ENCODE measurements around the gene KIAA1614.

Gene KIAA1614

DNA sequence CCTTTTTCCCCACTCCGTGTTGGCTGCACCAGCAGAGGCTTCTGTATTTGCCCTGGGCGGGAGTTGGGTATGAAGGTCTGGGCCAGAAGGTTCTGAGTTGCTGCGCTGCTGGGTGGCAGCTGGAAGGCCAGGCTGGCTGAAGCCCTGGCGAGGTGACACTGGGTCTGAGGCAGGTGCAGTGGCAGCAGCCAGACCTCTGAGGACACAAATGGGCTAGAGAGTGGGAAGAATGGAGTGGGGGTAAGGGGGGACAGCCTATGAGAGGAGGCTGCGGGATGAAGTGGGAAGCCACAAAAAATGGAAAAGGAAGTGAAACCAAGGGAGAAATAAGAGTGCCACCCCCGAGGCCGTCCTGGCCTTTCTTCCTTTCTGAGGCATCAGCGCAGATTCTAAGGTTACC is 56.7 kb downstream of the KIAA1614 start:
- ChIA-PET CTCF (interaction anchor here (1.0 to 1.5 kb wide), 3 partner anchors 12 to 49 kb away, joined by 3 to 4 read pairs (median 3); no protein-coding TSS in a partner anchor), POLR2A (no interaction called here)
- no peak for DNase-seq (ENCODE audit: extremely low spot score)
- TF ChIP-seq, protein P1, sequence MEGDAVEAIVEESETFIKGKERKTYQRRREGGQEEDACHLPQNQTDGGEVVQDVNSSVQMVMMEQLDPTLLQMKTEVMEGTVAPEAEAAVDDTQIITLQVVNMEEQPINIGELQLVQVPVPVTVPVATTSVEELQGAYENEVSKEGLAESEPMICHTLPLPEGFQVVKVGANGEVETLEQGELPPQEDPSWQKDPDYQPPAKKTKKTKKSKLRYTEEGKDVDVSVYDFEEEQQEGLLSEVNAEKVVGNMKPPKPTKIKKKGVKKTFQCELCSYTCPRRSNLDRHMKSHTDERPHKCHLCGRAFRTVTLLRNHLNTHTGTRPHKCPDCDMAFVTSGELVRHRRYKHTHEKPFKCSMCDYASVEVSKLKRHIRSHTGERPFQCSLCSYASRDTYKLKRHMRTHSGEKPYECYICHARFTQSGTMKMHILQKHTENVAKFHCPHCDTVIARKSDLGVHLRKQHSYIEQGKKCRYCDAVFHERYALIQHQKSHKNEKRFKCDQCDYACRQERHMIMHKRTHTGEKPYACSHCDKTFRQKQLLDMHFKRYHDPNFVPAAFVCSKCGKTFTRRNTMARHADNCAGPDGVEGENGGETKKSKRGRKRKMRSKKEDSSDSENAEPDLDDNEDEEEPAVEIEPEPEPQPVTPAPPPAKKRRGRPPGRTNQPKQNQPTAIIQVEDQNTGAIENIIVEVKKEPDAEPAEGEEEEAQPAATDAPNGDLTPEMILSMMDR (IDR thresholded peaks at IDR 0.05; ENCODE audit: control extremely low read depth, extremely low read depth, low read depth, missing control alignments): no peak

DNA sequence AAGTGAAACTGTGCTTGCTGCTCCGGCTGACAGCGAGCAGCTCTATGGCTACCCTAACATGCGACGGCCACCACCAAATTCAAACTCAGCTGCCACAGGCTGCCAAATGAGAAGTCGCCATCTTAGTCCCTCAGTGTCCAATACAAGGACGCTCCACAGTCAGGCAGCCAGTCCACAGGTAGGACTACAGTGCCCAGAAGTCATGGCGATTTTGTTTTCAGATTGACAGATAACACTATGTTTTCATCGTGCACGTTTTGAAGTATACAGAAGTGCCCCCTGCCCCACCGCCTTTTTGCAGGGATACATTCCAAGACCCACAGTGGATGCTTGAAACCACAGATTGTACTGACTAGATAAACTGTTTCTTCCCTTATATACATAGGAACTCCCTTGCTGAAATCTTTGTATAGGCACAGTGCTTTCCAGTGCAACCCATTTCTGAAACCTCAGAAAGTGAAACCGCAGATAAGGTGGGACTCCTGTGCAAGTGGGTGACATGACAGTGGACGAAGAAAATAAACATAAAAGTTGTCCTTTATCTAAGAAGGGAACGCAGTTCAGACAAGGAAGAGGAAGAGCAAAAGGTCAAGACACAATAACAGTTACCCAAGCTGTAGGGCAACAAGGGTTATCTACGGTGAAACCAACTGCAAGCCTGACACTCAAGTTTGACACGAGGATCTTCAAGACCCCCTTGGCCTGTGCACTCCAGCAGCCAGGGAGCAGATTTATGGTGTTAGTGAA is 57.8 kb downstream of the KIAA1614 start:
- CTCF ChIA-PET: interaction anchor here (1.1 kb wide), 1 partner anchor 18 kb away, joined by 3 read pairs; no protein-coding TSS in a partner anchor
- POLR2A ChIA-PET: no interaction called here
- DNase-seq (ENCODE audit: extremely low spot score): no peak

DNA sequence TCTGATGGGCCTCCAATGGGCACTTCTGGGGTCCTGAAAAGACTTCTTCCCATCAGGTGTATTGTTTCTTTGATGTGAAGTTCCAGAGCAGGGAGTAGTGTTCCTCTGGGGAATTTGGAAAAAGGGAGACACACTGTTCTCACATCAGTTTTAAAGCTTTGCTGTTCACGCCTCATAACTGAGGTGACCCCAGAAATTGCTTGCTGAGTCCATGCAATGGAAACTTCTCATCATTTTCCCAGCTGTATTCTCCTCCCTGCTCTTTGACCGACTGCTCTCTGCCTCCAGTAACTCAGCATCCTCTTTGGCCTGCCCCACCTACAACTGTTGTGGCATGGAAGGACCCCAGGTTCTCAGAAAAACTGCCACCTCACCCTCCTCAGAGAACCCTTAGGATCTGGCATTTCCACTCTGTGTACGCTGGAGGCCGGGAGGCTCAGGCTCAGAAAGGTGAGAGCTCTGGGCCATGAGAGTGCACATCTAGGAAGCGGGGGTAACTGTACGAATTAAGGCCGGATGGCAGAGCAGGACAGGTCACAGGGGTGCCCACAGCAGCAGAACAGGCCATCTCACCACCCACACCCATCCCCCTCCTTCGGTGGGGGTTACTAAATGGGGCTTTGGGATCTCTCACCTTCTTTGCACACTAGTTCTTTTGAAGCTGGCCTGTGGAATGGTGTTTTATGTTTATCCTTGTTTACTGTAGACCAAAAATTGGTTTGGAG is 58.7 kb downstream of the KIAA1614 start:
- no peak for DNase-seq (ENCODE audit: extremely low spot score)
- POLR2A ChIA-PET: no interaction called here
- CTCF ChIA-PET: interaction anchor here (1.1 kb wide), 1 partner anchor 110 kb away, joined by 3 read pairs; no protein-coding TSS in a partner anchor
- TF ChIP-seq, protein P1 (IDR thresholded peaks at IDR 0.05; ENCODE audit: control extremely low read depth, extremely low read depth, low read depth, missing control alignments): no peak

More for the DNA sequence above, 57.8 kb downstream of the KIAA1614 start:
- TF ChIP-seq, protein P1 (IDR thresholded peaks at IDR 0.05; ENCODE audit: control extremely low read depth, extremely low read depth, low read depth, missing control alignments): no peak

DNA sequence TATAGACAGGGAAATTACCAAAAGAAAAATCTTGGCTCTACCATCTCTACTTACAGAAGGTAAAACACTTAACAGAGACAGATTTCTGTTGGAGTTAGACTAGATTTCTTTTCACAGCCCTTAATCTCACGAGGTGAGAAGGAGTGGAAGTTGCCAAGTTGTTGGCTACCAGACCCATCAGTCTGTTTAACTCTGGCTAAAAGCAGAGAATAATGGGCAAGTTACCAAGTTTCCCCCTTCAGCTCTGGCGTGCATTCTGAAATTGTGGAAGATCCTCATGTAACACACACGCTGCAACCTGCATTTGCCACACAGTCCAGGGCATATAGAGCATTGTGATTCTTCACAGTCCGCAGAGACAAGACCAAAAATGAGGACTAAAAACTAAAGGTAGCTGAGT is 60.7 kb downstream of the KIAA1614 start:
- ChIA-PET CTCF (interaction anchor here (0.8 to 1.2 kb wide), 3 partner anchors 11 to 20 kb away, joined by 3 to 4 read pairs (median 3); no protein-coding TSS in a partner anchor), POLR2A (no interaction called here)
- TF ChIP-seq, protein P1 (IDR thresholded peaks at IDR 0.05; ENCODE audit: control extremely low read depth, extremely low read depth, low read depth, missing control alignments): no peak
- DNase-seq (ENCODE audit: extremely low spot score): no peak

DNA sequence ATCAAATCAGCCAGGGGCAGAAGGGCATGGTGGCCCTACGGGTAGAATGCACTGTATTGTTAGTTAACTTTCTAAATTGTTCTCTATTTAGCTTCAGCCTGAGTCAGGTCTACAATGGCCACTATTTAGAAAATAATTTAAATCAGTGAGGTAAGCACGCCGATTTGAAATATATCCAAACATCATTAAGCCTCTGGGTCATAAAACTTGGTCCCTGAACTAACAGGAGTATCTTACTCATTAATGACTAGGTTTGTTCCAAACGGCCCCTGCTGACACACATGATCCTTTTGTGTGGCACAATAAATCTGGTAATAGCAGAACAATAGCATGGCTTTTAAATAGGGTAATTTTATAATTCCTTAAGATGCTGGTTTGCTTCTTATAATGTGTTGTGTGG is 61.5 kb downstream of the KIAA1614 start:
- CTCF ChIA-PET: interaction anchor here (0.8 to 2.1 kb wide), 4 partner anchors 12 to 30 kb away, joined by 3 to 6 read pairs (median 4); no protein-coding TSS in a partner anchor
- TF ChIP-seq, protein P1 (IDR thresholded peaks at IDR 0.05; ENCODE audit: control extremely low read depth, extremely low read depth, low read depth, missing control alignments): no peak
- POLR2A ChIA-PET: no interaction called here
- DNase-seq (ENCODE audit: extremely low spot score): no peak

DNA sequence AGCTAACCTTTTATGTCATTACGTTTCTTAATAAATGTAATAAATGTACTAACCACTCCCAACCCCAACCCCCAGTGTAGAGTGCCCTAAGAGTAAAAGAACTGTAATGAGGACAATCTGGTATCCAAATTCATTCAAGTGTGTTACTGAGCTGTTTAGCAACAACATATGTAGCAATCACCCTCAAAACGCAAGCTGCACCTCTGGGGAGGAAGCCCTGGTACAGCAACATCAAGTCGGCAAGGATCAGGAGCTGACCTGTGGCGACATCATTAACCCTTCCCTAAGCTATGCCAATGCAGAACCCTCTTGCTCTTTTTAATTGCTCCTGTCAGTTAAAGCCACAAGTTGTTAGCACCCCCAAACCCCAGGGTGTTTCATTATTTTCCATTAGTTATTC is 62.9 kb downstream of the KIAA1614 start:
- TF ChIP-seq, protein P1 (IDR thresholded peaks at IDR 0.05; ENCODE audit: control extremely low read depth, extremely low read depth, low read depth, missing control alignments): no peak
- DNase-seq (ENCODE audit: extremely low spot score): no peak
- ChIA-PET CTCF (interaction anchor here (0.9 to 2.1 kb wide), 9 partner anchors 9 to 63 kb away, joined by 3 to 8 read pairs (median 4); no protein-coding TSS in a partner anchor), POLR2A (no interaction called here)
